Glutamatergic neuron (in vitro differentiated cells): Measurements from ENCODE around the gene LGALS3BP. TPM values are rescaled to one million over a fixed set of nuclear protein-coding genes. Genes with fewer than 3 reads are reported as not detected.
"Not testable (repeated sequence)": the region's sequence is repeated elsewhere in the genome, so short reads cannot be mapped to it uniquely, and the experiment has no call there.

Experiments used
- DNase-seq: peaks from one replicate; pipeline ENCODE4 v3.0.0; 2022
- H3K27ac Mint-ChIP-seq: one replicate; pipeline ENCODE4 v1.8.0; 2020; ENCODE audit warnings: mild to moderate bottlenecking, mixed read lengths, inconsistent platforms; ENCODE audit not compliant: unreplicated experiment
- H3K27me3 Mint-ChIP-seq: one replicate; pipeline ENCODE4 v1.8.0; 2020; ENCODE audit warnings: mild to moderate bottlenecking, moderate library complexity, mixed read lengths, inconsistent platforms; ENCODE audit not compliant: unreplicated experiment
- H3K36me3 Mint-ChIP-seq: one replicate; pipeline ENCODE4 v1.8.0; 2020; ENCODE audit warnings: mild to moderate bottlenecking, mixed read lengths, inconsistent platforms; ENCODE audit not compliant: unreplicated experiment
- H3K4me1 Mint-ChIP-seq: one replicate; pipeline ENCODE4 v1.8.0; 2020; ENCODE audit warnings: mild to moderate bottlenecking, low read depth, mixed read lengths, inconsistent platforms; ENCODE audit not compliant: unreplicated experiment
- H3K4me3 Mint-ChIP-seq: one replicate; pipeline ENCODE4 v1.8.0; 2020; ENCODE audit warnings: mild to moderate bottlenecking, mixed read lengths, inconsistent platforms; ENCODE audit not compliant: unreplicated experiment
- H3K9me3 Mint-ChIP-seq: one replicate; pipeline ENCODE4 v1.8.0; 2020; ENCODE audit warnings: mild to moderate bottlenecking, moderate library complexity, mixed read lengths, inconsistent platforms; ENCODE audit not compliant: unreplicated experiment
- total RNA-seq: library from RNA; stranded (reverse); fragmentation: NEBNext Ultra II Directional; extraction: Animal tissue kit (Norgen Biotek cat#: 25700); gene quantifications from one replicate; pipeline ENCODE4 v1.2.1, GENCODE V29; 2021; ENCODE audit not compliant: unreplicated experiment
- TF ChIP-seq, protein P1 (sequence below): fragments of 200-600 bp; sonication (generic); IDR thresholded peaks from one replicate; pipeline ENCODE4 v1.5.0; 2021; ENCODE audit not compliant: partially characterized antibody, unreplicated experiment

Gene LGALS3BP
- total RNA-seq, 1 donor from 2014 or later = 30.3 TPM

DNA sequence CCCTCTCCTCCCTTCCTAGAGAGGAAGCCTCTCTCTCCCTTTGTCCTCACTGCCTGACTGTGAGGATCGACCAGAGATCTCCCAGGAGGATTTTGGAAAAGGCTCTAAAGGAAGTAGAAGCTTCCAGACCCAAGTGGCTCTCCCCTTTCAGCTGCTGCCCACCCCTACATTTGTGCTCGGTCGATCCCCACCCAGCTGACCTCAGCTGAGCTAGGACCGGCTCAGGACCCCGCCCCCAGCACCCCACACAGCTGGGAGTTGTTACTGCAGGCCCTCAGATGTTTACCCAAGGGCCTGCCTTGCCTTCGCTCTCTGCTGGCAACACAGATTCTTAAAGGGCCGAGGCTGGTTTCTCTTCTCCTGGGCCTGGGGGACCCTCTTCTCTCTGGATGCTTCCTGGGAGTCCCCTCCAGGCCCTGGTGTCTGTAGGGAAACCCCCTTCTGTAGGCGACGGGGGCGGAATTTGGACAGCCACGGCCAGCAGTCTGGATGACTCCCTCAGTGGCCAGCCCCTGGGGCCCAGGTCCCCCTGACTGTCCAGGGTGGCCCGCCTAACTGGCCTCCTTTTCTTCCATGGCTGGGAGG, 27.7 kb downstream of the LGALS3BP start:
- TF ChIP-seq, protein P1, sequence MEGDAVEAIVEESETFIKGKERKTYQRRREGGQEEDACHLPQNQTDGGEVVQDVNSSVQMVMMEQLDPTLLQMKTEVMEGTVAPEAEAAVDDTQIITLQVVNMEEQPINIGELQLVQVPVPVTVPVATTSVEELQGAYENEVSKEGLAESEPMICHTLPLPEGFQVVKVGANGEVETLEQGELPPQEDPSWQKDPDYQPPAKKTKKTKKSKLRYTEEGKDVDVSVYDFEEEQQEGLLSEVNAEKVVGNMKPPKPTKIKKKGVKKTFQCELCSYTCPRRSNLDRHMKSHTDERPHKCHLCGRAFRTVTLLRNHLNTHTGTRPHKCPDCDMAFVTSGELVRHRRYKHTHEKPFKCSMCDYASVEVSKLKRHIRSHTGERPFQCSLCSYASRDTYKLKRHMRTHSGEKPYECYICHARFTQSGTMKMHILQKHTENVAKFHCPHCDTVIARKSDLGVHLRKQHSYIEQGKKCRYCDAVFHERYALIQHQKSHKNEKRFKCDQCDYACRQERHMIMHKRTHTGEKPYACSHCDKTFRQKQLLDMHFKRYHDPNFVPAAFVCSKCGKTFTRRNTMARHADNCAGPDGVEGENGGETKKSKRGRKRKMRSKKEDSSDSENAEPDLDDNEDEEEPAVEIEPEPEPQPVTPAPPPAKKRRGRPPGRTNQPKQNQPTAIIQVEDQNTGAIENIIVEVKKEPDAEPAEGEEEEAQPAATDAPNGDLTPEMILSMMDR = no peak
- DNase-seq = peak; percentile 74
- Mint-ChIP-seq H3K36me3 (peaks cover 10% of the 10 kb centered on the region), H3K9me3 (peaks cover 20% of the 10 kb centered on the region), H3K27ac (peak overlapping the region; percentile 95), H3K27me3 (peaks cover 10% of the 10 kb centered on the region), H3K4me3 (peak overlapping the region; percentile 36), H3K4me1 (peaks cover 26% of the 10 kb centered on the region)

DNA sequence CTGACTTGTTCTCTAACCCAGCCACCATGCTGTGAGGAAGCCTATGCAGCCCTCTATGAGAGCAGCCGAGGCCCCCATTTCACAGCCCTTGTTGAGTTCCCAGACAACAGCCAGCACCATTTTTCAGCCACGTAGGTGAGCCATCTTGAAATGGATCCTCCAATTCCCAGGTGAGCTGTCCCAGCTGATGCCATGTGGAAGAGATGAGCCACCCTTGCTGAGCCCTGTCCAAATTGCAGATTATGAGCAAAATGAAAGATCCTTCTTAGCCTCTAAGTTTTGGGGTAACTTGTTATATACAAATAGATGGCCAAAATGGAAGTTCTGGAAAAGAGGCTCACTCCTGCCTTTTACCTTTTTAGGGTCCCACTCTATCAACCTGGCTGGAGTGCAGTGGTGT, 28.9 kb downstream of the LGALS3BP start:
- H3K9me3 Mint-ChIP-seq = peaks cover 20% of the 10 kb centered on the region
- TF ChIP-seq, protein P1 = no peak
- no peak for DNase-seq
- H3K36me3 Mint-ChIP-seq = peaks cover 10% of the 10 kb centered on the region
- H3K27me3 Mint-ChIP-seq = peaks cover 10% of the 10 kb centered on the region
- no peak overlapping the region for H3K4me3 Mint-ChIP-seq
- H3K27ac Mint-ChIP-seq = peak overlapping the region; percentile 55
- peaks cover 26% of the 10 kb centered on the region for H3K4me1 Mint-ChIP-seq

DNA sequence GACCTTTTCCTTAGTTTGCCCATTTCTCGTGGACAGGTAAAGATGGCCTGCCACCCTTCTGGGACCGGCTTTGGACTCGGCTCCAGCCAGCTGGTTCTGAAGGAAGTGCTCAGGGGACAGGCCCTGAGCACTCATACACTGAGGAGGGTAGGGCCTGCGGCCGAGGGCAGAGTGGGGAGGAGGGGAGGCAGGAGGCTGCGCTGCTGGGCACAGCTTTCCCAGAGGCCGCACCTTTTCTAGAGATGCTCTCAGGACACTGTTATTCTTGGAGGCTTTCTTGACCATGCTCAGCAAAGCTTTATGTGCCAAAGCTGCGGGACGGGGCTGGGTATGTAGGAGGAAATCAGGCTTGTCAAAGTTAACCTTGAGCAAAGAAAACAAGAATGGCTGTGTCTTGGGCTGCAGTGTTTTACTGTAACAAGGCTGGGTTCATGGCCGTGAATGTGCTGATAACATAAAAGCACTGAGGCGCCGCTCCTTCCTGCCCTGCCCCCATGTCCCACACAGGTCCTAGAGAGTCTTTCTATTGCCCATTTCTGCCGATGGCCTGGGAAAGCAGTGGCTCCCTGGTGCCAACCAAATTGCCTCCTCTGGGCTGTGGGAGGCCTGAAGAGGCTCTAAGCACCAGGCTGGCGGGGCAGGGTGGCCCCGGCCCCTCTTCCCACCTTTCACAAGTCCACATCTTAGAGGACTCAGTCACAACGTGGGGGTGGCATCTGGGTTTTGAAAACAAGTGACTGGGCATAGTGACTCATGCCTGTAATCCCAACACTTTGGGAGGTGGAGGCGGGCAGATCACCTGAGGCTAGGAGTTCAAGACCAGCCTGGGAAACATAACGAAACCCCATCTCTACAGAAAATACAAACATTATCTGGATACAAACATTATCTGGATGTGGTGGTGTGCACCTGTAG, 32.2 kb downstream of the LGALS3BP start:
- Mint-ChIP-seq H3K4me3 (no peak overlapping the region), H3K36me3 (peaks cover 10% of the 10 kb centered on the region), H3K27me3 (peaks cover 11% of the 10 kb centered on the region), H3K27ac (no peak overlapping the region), H3K4me1 (peaks cover 5% of the 10 kb centered on the region), H3K9me3 (peaks cover 18% of the 10 kb centered on the region)
- TF ChIP-seq, protein P1 = no peak
- no peak for DNase-seq

DNA sequence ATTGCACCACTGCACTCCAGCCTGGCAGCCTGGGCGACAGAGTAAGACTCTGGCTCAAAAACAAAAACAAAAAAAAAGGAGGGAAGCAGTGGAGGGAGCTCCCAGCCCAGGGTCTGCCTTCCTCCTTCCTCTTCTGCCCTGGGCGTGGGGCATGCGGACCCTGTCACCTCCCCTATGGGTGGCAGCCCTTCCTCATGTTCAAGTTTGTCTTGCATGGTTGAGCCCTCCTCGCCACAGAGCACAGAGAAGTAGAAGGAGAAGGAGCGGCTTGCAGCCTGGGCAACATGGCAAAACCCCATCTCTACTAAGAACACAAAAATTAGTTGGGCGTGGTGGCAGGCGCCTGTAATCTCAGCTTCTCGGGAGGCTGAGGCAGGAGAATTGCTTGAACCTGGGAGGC, 33.1 kb downstream of the LGALS3BP start:
- Mint-ChIP-seq H3K27ac (no peak overlapping the region), H3K4me3 (no peak overlapping the region), H3K9me3 (peaks cover 15% of the 10 kb centered on the region), H3K27me3 (peaks cover 9% of the 10 kb centered on the region), H3K36me3 (peaks cover 10% of the 10 kb centered on the region), H3K4me1 (peaks cover 2% of the 10 kb centered on the region)
- DNase-seq = no peak
- TF ChIP-seq, protein P1 = no peak

GRCh38 chr17:78946131-78946530, 33.6 kb downstream of the LGALS3BP start:
- peaks cover 11% of the 10 kb centered on the region for H3K9me3 Mint-ChIP-seq
- H3K4me3 Mint-ChIP-seq = no peak overlapping the region
- TF ChIP-seq, protein P1 = no peak
- no peak for DNase-seq
- no peak overlapping the region for H3K27ac Mint-ChIP-seq
- peaks cover 5% of the 10 kb centered on the region for H3K27me3 Mint-ChIP-seq
- H3K36me3 Mint-ChIP-seq = peaks cover 10% of the 10 kb centered on the region
- H3K4me1 Mint-ChIP-seq = peaks cover 2% of the 10 kb centered on the region

DNA sequence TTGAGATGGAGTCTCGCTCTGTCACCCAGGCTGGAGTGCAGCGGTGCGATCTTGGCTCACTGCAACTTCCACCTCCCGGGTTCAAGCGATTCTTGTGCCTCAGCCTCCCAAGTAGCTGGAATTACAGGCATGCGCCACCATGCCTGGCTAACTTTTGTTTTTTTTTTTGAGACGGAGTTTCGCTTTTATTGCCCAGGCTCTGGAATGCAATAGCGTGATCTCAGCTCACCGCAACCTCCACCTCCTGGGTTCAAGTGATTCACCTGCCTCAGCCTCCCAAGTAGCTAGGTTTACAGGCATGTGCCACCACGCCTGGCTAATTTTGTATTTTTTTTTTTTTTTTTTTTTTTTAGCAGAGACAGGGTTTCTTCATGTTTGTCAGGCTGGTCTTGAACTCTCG, 34.3 kb downstream of the LGALS3BP start:
- H3K27me3 Mint-ChIP-seq, H3K4me3 Mint-ChIP-seq, H3K4me1 Mint-ChIP-seq, H3K27ac Mint-ChIP-seq, H3K36me3 Mint-ChIP-seq, DNase-seq: not testable (repeated sequence)
- H3K9me3 Mint-ChIP-seq = peaks cover 11% of the 10 kb centered on the region
